Caco-2 (cell line): ENCODE data around the gene UBE2J2. TPM values are rescaled to one million over a fixed set of nuclear protein-coding genes. Genes with fewer than 3 reads are reported as not detected.

ENCODE experiments used
- BruUV-seq: library from RNA; stranded (reverse); fragments of 400-500 nt; replicated peaks from 2 replicates; lab custom pipeline; 2021; lab: Mats Ljungman, UMichigan
- CTCF ChIA-PET: fragments of 300-600 bp; sonication (Branson Sonifier 250); formaldehyde crosslinking; loops from one replicate; lab custom pipeline; 2022; ENCODE audit warnings: antibody characterized with exemption; lab: Charles Lee
- POLR2A ChIA-PET: fragments of 300-600 bp; sonication (Branson Sonifier 250); formaldehyde crosslinking; loops from one replicate; lab custom pipeline; 2022; ENCODE audit warnings: antibody characterized with exemption; lab: Charles Lee
- DNase-seq, 2 experiments: peaks; one replicate each; pipeline versions ENCODE4 v3.0.0 to v3.0.0-alpha.2; 2020 to 2022
- H3K27me3 ChIP-seq: replicated peaks from 2 replicates; pipeline ENCODE4 v1.6.0; 2011; ENCODE audit warnings: low read length; ENCODE audit not compliant: control insufficient read depth, insufficient read depth
- H3K36me3 ChIP-seq: 2 replicates; pipeline ENCODE4 v1.5.1; 2011; ENCODE audit warnings: low read length; ENCODE audit not compliant: control insufficient read depth, insufficient read depth
- H3K4me1 ChIP-seq: fragments of 250-450 bp; sonication (Bioruptor Pico); 2 replicates; pipeline ENCODE4 v1.5.1; 2020; ENCODE audit warnings: mild to moderate bottlenecking
- H3K4me3 ChIP-seq: 2 replicates; pipeline ENCODE4 v1.5.1; 2011; ENCODE audit warnings: low read depth, mild to moderate bottlenecking, control low read depth, low read length
- H3K9me3 ChIP-seq: fragments of 250-450 bp; sonication (Bioruptor Pico); 2 replicates; pipeline ENCODE4 v1.5.1; 2020; ENCODE audit warnings: mild to moderate bottlenecking, moderate library complexity
- H3K27ac Mint-ChIP-seq: one replicate; pipeline ENCODE4 v1.8.0; 2022; ENCODE audit warnings: mixed read lengths; ENCODE audit not compliant: unreplicated experiment
- H3K27me3 Mint-ChIP-seq: one replicate; pipeline ENCODE4 v1.8.0; 2022; ENCODE audit warnings: mixed read lengths; ENCODE audit not compliant: insufficient read depth, unreplicated experiment
- H3K36me3 Mint-ChIP-seq: one replicate; pipeline ENCODE4 v1.8.0; 2022; ENCODE audit warnings: mild to moderate bottlenecking, mixed read lengths; ENCODE audit not compliant: insufficient read depth, unreplicated experiment
- H3K4me1 Mint-ChIP-seq: one replicate; pipeline ENCODE4 v1.8.0; 2022; ENCODE audit warnings: low read depth, mixed read lengths; ENCODE audit not compliant: unreplicated experiment
- H3K4me3 Mint-ChIP-seq: one replicate; pipeline ENCODE4 v1.8.0; 2022; ENCODE audit warnings: mild to moderate bottlenecking, moderate library complexity, mixed read lengths; ENCODE audit not compliant: unreplicated experiment
- H3K9me3 Mint-ChIP-seq: one replicate; pipeline ENCODE4 v1.8.0; 2022; ENCODE audit warnings: mixed read lengths; ENCODE audit not compliant: unreplicated experiment
- intact Hi-C: fragments of 100-400 bp; cut with micrococcal nuclease; formaldehyde crosslinking; loops from one replicate; pipeline ENCODE4 v1.10.0; 2022; ENCODE audit not compliant: unreplicated experiment
- total RNA-seq: library from RNA; stranded (reverse); gene quantifications from 2 replicates; pipeline ENCODE4 v1.2.3, GENCODE V29; 2022
- TF ChIP-seq, protein P1 (sequence below), 2 experiments: fragments of 200-600 bp in 1 of 2; IDR thresholded peaks; 1 replicate in 1 of 2; 2 replicates in 1 of 2; pipeline versions ENCODE4 v1.5.1 to v1.8.0; 2011 to 2022; ENCODE audit warnings: antibody characterized with exemption in 1 of 2, control low read depth in 1 of 2, inconsistent platforms in 1 of 2, low read depth in 1 of 2, low read length in 1 of 2, mild to moderate bottlenecking in 1 of 2, moderate library complexity in 1 of 2; ENCODE audit not compliant: insufficient read depth in 1 of 2, severe bottlenecking in 1 of 2, unreplicated experiment in 1 of 2

UBE2J2 gene
- total RNA-seq, 1 experiment from 2014 or later: 57.2 TPM

DNA sequence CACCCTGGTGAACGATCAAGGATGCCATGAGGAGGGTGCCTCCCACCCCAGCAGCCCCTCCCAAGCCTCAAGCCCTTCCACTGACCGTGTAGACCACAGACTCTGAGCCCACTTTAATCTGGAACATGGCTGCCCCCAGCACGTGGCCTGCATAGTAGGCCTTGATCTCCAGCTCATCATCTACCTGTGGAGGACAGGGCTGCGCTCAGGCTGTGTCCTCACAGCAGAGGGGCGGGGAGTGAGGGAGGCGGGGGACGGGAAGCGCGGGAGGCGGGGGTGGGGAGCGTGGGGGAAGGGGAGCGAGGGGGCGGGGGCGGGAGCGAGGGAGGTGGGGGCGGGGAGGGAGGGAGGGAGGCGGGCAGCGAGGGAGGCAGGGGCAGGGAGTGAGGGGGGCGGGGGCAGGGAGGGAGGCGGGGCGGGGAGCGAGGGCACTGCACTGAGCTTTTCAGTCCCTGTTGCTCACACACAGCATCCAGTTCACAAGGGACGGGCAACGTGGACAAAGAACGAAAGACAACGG lies 41.8 kb upstream of the UBE2J2 start:
- DNase-seq: no peak
- Mint-ChIP-seq H3K27ac (peak overlapping the region; percentile 49), H3K27me3 (no peaks in the 10 kb centered on the region), H3K4me1 (peaks cover 6% of the 10 kb centered on the region), H3K4me3 (no peak overlapping the region), H3K9me3 (no peaks in the 10 kb centered on the region), H3K36me3 (peaks cover 86% of the 10 kb centered on the region)
- Histone ChIP-seq H3K27me3 (no peaks in the 10 kb centered on the region), H3K36me3 (no peaks in the 10 kb centered on the region; the same call in 1 of the 2 replicates), H3K4me1 (no peaks in the 10 kb centered on the region), H3K4me3 (no peak overlapping the region), H3K9me3 (no peaks in the 10 kb centered on the region)
- TF ChIP-seq, protein P1, sequence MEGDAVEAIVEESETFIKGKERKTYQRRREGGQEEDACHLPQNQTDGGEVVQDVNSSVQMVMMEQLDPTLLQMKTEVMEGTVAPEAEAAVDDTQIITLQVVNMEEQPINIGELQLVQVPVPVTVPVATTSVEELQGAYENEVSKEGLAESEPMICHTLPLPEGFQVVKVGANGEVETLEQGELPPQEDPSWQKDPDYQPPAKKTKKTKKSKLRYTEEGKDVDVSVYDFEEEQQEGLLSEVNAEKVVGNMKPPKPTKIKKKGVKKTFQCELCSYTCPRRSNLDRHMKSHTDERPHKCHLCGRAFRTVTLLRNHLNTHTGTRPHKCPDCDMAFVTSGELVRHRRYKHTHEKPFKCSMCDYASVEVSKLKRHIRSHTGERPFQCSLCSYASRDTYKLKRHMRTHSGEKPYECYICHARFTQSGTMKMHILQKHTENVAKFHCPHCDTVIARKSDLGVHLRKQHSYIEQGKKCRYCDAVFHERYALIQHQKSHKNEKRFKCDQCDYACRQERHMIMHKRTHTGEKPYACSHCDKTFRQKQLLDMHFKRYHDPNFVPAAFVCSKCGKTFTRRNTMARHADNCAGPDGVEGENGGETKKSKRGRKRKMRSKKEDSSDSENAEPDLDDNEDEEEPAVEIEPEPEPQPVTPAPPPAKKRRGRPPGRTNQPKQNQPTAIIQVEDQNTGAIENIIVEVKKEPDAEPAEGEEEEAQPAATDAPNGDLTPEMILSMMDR (IDR thresholded peaks at IDR 0.05; ENCODE audit: insufficient read depth in 1 of 2, low read depth in 1 of 2, low read length in 1 of 2, severe bottlenecking in 1 of 2, unreplicated experiment in 1 of 2): no peak
- no TSS peak for BruUV-seq
- ChIA-PET POLR2A (no interaction called here), CTCF (no interaction called here)
- intact Hi-C loops: no loop called here

DNA sequence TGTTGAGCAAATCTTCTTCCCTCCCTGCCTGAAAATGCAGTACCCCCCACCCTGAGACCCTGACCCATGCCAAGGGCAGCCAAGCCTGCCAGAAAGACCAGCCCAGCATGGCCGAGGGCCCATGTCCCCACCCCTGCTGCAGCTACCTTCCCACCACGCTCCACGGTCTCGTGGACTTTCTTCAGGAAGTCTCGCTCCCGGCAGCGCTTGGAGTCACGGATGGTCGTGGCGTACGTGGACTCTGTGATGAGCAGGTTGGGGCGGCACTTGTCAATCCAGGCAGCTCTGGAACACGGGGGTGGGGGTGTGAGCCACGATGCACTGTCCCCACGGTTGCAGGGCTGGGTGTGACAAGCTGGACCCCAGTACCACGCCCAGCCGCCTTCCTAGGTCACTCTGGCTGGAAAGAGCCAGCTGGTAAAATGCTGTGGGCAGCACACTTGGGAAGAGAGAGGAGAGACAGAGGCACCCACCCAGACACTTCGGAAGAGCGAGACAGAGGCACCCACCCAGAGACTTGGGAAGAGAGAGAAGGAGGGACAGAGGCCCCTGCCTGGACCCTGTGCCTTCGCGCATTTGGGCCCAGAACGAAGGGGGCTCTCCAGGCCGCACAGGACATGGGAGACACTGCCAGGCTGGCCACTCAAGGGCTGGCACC lies 41.2 kb upstream of the UBE2J2 start:
- H3K36me3 Mint-ChIP-seq: peaks cover 82% of the 10 kb centered on the region
- POLR2A ChIA-PET: no interaction called here
- no peak overlapping the region for H3K4me3 ChIP-seq

DNA sequence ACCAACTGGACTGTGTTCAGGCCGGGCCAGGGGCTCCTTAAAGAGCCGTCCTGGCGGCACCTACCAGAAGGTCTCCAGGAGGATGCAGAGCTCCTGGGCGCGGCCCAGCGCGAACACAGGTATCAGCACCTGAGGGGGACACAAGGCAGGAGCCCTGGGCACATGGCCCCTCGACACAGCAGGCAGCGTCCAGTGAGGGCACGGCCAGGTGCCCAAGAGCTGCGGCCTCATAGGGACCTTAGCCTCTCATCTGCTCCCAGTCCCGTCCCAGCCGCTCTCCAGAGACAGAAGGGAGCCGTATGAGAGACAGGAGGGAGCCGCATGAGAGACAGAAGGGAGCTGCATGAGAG lies 40.6 kb upstream of the UBE2J2 start:
- ChIA-PET CTCF (no interaction called here), POLR2A (no interaction called here)
- Mint-ChIP-seq H3K27me3 (no peaks in the 10 kb centered on the region), H3K36me3 (peaks cover 82% of the 10 kb centered on the region), H3K4me1 (peaks cover 6% of the 10 kb centered on the region), H3K9me3 (no peaks in the 10 kb centered on the region), H3K4me3 (no peak overlapping the region), H3K27ac (no peak overlapping the region)
- Histone ChIP-seq H3K4me3 (no peak overlapping the region), H3K9me3 (no peaks in the 10 kb centered on the region), H3K36me3 (no peaks in the 10 kb centered on the region; the same call in 1 of the 2 replicates), H3K27me3 (no peaks in the 10 kb centered on the region), H3K4me1 (peaks cover 10% of the 10 kb centered on the region)
- DNase-seq: no peak
- TF ChIP-seq, protein P1 (IDR thresholded peaks at IDR 0.05; ENCODE audit: insufficient read depth in 1 of 2, low read depth in 1 of 2, low read length in 1 of 2, severe bottlenecking in 1 of 2, unreplicated experiment in 1 of 2): no peak
- intact Hi-C loops: no loop called here
- BruUV-seq: no TSS peak

More for the DNA sequence above, 41.2 kb upstream of the UBE2J2 start:
- H3K27me3 Mint-ChIP-seq: no peaks in the 10 kb centered on the region
- Histone ChIP-seq H3K27me3 (no peaks in the 10 kb centered on the region), H3K9me3 (no peaks in the 10 kb centered on the region), H3K36me3 (no peaks in the 10 kb centered on the region; the same call in 1 of the 2 replicates), H3K4me1 (peaks cover 4% of the 10 kb centered on the region)
- no peak for DNase-seq
- H3K9me3 Mint-ChIP-seq: no peaks in the 10 kb centered on the region
- intact Hi-C loops: no loop called here
- H3K27ac Mint-ChIP-seq: peak overlapping the region; percentile 49
- no peak overlapping the region for H3K4me3 Mint-ChIP-seq
- TF ChIP-seq, protein P1 (IDR thresholded peaks at IDR 0.05; ENCODE audit: insufficient read depth in 1 of 2, low read depth in 1 of 2, low read length in 1 of 2, severe bottlenecking in 1 of 2, unreplicated experiment in 1 of 2): no peak
- CTCF ChIA-PET: no interaction called here
- peaks cover 6% of the 10 kb centered on the region for H3K4me1 Mint-ChIP-seq
- no TSS peak for BruUV-seq
